Panc1 (cell line): ENCODE results near the gene MARCHF3. TPM values are rescaled to one million over a fixed set of nuclear protein-coding genes. Genes with fewer than 3 reads are reported as not detected.

Source experiments
- ATAC-seq: fragments of 200-7000 bp; cut with Tn5 transposase; 2 replicates; pipeline ENCODE4 v1.9.1; 2020; ENCODE audit warnings: mild to moderate bottlenecking, moderate library complexity
- BruUV-seq: library from RNA; stranded (reverse); fragments of 400-500 nt; replicated peaks from 2 replicates; lab custom pipeline; 2021; lab: Mats Ljungman, UMichigan
- CTCF ChIA-PET: fragments of 300-600 bp; sonication (Branson Sonifier 250); formaldehyde crosslinking; loops from one replicate; lab custom pipeline; 2022; ENCODE audit warnings: antibody characterized with exemption; lab: Charles Lee
- POLR2A ChIA-PET: fragments of 300-600 bp; sonication (Branson Sonifier 250); formaldehyde crosslinking; loops from one replicate; lab custom pipeline; 2022; ENCODE audit warnings: antibody characterized with exemption; lab: Charles Lee
- DNase-seq: peaks from one replicate; pipeline ENCODE4 v3.0.0-alpha.2; 2010; ENCODE audit warnings: low read depth, low spot score
- H3K27ac ChIP-seq: 2 replicates; pipeline ENCODE4 v1.5.1; 2011; ENCODE audit warnings: mild to moderate bottlenecking, low read length, inconsistent platforms
- H3K27me3 ChIP-seq: fragments of 200-500 bp; sonication (Bioruptor generic); 2 replicates; pipeline ENCODE4 v1.6.0; 2014; ENCODE audit warnings: low read length, inconsistent platforms; ENCODE audit not compliant: control insufficient read depth, insufficient read depth
- H3K36me3 ChIP-seq: fragments of 200-500 bp; sonication (Bioruptor generic); 2 replicates; pipeline ENCODE4 v1.5.1; 2014; ENCODE audit warnings: inconsistent platforms, mild to moderate bottlenecking, low read length, moderate library complexity; ENCODE audit not compliant: control insufficient read depth, insufficient read depth
- H3K4me1 ChIP-seq: 2 replicates; pipeline ENCODE4 v1.5.1; 2011; ENCODE audit warnings: inconsistent platforms, mild to moderate bottlenecking, low read length, moderate library complexity; ENCODE audit not compliant: control insufficient read depth, insufficient read depth
- H3K4me3 ChIP-seq, 2 experiments: 2 replicates each; pipeline ENCODE4 v1.5.1; 2011 to 2012; ENCODE audit warnings: low read depth in 2 of 2, low read length in 2 of 2, mild to moderate bottlenecking in 2 of 2, inconsistent platforms in 1 of 2, moderate library complexity in 1 of 2
- H3K9me3 ChIP-seq: fragments of 200-500 bp; sonication (Bioruptor generic); 2 replicates; pipeline ENCODE4 v1.5.1; 2014; ENCODE audit warnings: low read depth, mild to moderate bottlenecking, inconsistent platforms, low read length, moderate library complexity; ENCODE audit not compliant: control insufficient read depth, insufficient read depth
- POLR2AphosphoS5 ChIP-seq: IDR thresholded peaks from 2 replicates; pipeline ENCODE4 v1.6.1; 2012; ENCODE audit warnings: mild to moderate bottlenecking, low read depth, low read length, moderate library complexity
- SIN3A ChIP-seq: IDR thresholded peaks from 2 replicates; pipeline ENCODE4 v1.6.1; 2012; ENCODE audit warnings: low read depth, mild to moderate bottlenecking, low read length, moderate library complexity, borderline replicate concordance; ENCODE audit not compliant: insufficient read depth
- TCF7L2 ChIP-seq: IDR thresholded peaks from 2 replicates; pipeline ENCODE4 v1.6.1; 2011; ENCODE audit warnings: mild to moderate bottlenecking, low read depth, low read length, inconsistent platforms
- in situ Hi-C: cut with HindIII; loops from 2 replicates; pipeline ENCODE4 v1.10.0; 2016; ENCODE audit warnings: low sequenced_read_pairs, low pct_unique_long_range_greater_than_20kb
- intact Hi-C: fragments of 100-400 bp; cut with micrococcal nuclease; formaldehyde crosslinking; loops from one replicate; pipeline ENCODE4 v1.10.0; 2022; ENCODE audit not compliant: unreplicated experiment
- total RNA-seq: library from RNA; stranded (reverse); gene quantifications from one replicate; pipeline ENCODE4 v1.2.1, GENCODE V29; 2021; ENCODE audit not compliant: unreplicated experiment
- TF ChIP-seq, protein P1 (sequence below), 2 experiments: IDR thresholded peaks; 2 replicates each; pipeline ENCODE4 v1.6.1; 2011 to 2012; ENCODE audit warnings: low read depth in 2 of 2, control low read depth in 1 of 2, low read length in 1 of 2, mild to moderate bottlenecking in 1 of 2, moderate library complexity in 1 of 2; ENCODE audit not compliant: insufficient read depth in 1 of 2
- TF ChIP-seq, protein P2 (sequence below): fragments of 450-650 bp; IDR thresholded peaks from 2 replicates; pipeline ENCODE4 v1.5.1; 2017; ENCODE audit warnings: mild to moderate bottlenecking

The MARCHF3 gene
- total RNA-seq, 1 experiment from 2014 or later = 3.0 TPM

DNA sequence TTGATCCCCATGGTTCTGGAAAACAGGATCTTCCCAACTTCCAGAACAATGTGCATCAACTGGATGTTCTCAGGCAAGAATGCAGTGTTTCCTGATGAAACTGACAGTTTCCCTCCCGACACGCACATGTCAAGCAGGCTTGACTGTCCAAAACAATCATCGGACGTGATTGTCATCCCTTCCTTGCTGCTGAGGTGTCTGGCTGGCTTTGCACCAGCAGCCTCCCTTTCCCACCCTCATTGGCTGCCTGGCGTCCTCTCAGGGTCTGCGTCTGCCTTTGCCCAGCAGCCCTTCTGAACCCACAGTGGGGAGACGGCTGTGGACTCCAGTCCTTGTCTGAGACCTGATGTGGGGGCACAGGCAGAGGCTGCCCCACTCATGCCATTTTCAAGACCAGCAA lies 110.8 kb downstream of the MARCHF3 start:
- BruUV-seq = no TSS peak
- in situ Hi-C loops = no loop called here
- Histone ChIP-seq H3K4me1 (no peaks in the 10 kb centered on the region), H3K4me3 (no peak overlapping the region), H3K27ac (no peak overlapping the region), H3K27me3 (no peaks in the 10 kb centered on the region), H3K36me3 (no peaks in the 10 kb centered on the region), H3K9me3 (no peaks in the 10 kb centered on the region)
- CTCF ChIA-PET = no interaction called here
- TF ChIP-seq SIN3A (no peak), TCF7L2 (no peak), POLR2AphosphoS5 (no peak)
- TF ChIP-seq, protein P1, sequence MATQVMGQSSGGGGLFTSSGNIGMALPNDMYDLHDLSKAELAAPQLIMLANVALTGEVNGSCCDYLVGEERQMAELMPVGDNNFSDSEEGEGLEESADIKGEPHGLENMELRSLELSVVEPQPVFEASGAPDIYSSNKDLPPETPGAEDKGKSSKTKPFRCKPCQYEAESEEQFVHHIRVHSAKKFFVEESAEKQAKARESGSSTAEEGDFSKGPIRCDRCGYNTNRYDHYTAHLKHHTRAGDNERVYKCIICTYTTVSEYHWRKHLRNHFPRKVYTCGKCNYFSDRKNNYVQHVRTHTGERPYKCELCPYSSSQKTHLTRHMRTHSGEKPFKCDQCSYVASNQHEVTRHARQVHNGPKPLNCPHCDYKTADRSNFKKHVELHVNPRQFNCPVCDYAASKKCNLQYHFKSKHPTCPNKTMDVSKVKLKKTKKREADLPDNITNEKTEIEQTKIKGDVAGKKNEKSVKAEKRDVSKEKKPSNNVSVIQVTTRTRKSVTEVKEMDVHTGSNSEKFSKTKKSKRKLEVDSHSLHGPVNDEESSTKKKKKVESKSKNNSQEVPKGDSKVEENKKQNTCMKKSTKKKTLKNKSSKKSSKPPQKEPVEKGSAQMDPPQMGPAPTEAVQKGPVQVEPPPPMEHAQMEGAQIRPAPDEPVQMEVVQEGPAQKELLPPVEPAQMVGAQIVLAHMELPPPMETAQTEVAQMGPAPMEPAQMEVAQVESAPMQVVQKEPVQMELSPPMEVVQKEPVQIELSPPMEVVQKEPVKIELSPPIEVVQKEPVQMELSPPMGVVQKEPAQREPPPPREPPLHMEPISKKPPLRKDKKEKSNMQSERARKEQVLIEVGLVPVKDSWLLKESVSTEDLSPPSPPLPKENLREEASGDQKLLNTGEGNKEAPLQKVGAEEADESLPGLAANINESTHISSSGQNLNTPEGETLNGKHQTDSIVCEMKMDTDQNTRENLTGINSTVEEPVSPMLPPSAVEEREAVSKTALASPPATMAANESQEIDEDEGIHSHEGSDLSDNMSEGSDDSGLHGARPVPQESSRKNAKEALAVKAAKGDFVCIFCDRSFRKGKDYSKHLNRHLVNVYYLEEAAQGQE (IDR thresholded peaks at IDR 0.05; ENCODE audit: insufficient read depth in 1 of 2, low read depth in 2 of 2, low read length in 1 of 2) = no peak
- TF ChIP-seq, protein P2, sequence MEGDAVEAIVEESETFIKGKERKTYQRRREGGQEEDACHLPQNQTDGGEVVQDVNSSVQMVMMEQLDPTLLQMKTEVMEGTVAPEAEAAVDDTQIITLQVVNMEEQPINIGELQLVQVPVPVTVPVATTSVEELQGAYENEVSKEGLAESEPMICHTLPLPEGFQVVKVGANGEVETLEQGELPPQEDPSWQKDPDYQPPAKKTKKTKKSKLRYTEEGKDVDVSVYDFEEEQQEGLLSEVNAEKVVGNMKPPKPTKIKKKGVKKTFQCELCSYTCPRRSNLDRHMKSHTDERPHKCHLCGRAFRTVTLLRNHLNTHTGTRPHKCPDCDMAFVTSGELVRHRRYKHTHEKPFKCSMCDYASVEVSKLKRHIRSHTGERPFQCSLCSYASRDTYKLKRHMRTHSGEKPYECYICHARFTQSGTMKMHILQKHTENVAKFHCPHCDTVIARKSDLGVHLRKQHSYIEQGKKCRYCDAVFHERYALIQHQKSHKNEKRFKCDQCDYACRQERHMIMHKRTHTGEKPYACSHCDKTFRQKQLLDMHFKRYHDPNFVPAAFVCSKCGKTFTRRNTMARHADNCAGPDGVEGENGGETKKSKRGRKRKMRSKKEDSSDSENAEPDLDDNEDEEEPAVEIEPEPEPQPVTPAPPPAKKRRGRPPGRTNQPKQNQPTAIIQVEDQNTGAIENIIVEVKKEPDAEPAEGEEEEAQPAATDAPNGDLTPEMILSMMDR = no peak
- POLR2A ChIA-PET = no interaction called here
- ATAC-seq (no peak), DNase-seq (no peak)
- intact Hi-C loops = no loop called here

DNA sequence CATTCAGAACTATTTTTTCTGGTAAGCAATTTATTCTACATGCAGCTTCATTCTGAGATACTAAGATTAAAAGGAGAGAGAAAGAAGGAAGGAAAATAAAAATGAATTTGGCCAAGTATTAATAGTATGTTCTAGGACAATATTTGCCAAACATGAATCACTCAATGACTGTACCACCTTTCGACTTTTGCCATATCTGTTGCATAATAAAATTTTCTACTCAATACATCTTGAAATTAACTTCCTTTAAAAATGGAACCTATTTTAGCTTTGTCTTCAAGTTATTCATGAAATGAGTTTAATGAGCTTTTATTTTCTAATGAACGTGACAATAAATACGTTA lies 111.8 kb downstream of the MARCHF3 start:
- no TSS peak for BruUV-seq
- H3K36me3 ChIP-seq = no peaks in the 10 kb centered on the region
- in situ Hi-C loops (no loop called here), intact Hi-C loops (no loop called here)
- ATAC-seq (no peak), DNase-seq (no peak)
- POLR2A ChIA-PET = no interaction called here
- no peak overlapping the region for H3K27ac ChIP-seq
- no peak overlapping the region for H3K4me3 ChIP-seq
- CTCF ChIA-PET = no interaction called here
- TF ChIP-seq SIN3A (no peak), TCF7L2 (no peak), POLR2AphosphoS5 (no peak)
- TF ChIP-seq, protein P2 = no peak
- TF ChIP-seq, protein P1 (IDR thresholded peaks at IDR 0.05; ENCODE audit: insufficient read depth in 1 of 2, low read depth in 2 of 2, low read length in 1 of 2) = no peak
- no peaks in the 10 kb centered on the region for H3K9me3 ChIP-seq
- no peaks in the 10 kb centered on the region for H3K27me3 ChIP-seq
- H3K4me1 ChIP-seq = no peaks in the 10 kb centered on the region
